Erythroblast (primary cell): ENCODE measurements around the gene NFIX.
A peak's percentile ranks its signal among the peaks of the same experiment; 100 is the strongest.

Experiments used
- GATA1 ChIP-seq: IDR thresholded peaks from 2 replicates; pipeline ENCODE4 v1.6.1; 2011; ENCODE audit warnings: low read depth, mild to moderate bottlenecking, control low read depth, low read length, moderate library complexity
- POLR2A ChIP-seq: IDR thresholded peaks from 2 replicates; pipeline ENCODE4 v1.6.1; 2011; ENCODE audit warnings: mild to moderate bottlenecking, low read length

DNA sequence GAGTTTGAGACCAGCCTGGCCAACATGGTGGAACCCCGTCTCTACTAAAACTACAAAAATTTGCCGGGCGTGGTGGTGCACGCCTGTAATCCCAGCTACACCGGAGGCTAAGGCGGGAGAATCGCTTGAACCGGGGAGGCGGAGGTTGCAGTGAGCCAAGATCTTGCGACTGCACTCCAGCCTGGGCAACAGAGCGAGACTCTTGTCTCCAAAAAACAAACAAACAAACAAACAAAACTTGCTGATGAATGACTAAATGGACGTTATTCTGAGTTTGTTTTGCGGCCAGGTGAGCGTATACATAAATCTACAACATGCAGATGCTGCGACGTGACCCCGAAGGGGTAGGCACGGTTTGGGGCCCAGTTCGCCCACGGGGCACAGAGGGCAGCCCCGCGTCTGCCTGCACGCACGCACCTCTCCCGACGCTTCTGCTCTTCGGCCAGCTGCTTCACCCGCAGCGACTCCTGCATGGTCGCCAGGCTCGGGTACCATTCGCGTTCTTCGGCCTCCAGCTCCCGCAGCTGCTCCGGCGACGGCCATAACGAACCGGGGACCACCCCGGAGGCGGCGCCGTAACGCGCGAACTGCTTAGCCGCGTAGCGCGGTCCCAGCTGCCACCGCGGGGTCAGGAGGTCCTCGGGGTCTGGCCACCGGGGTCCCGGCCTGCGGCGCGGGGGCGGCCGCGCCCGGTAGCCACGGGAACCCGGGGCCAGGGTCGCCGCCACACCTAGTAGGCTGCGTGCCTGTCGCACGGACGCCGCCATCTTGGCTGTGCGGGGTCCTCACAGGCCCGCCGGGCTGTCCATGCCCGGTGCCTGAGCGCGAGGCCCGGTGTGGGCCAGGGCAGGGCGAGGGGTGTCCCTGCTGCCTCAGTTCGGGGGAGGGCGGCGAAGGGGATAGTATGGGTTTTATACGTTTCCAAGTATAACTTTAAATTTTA lies 38.6 kb upstream of the NFIX start, which contains the start of gene GADD45GIP1:
- TF ChIP-seq POLR2A = peak; percentile 82
- no peak for TF ChIP-seq GATA1
